Tibial nerve (tissue), 4 donors: ENCODE data around the gene UBALD2. TPM values are rescaled to one million over a fixed set of nuclear protein-coding genes. Genes with fewer than 3 reads are reported as not detected.
"Not testable (repeated sequence)": the region's sequence is repeated elsewhere in the genome, so short reads cannot be mapped to it uniquely, and the experiment has no call there.

Experiments
- DNase-seq, 2 donors: peaks; one replicate each; pipeline ENCODE4 v3.0.0-alpha.2; 2019; ENCODE audit warnings: low spot score in 2 of 2
- H3K27ac ChIP-seq, 4 donors: fragments of 200-600 bp; sonication (generic) in 3 of 4; one replicate each; pipeline ENCODE4 v1.5.1; 2017 to 2019; ENCODE audit warnings: mild to moderate bottlenecking in 1 of 4
- H3K27me3 ChIP-seq, 2 donors: fragments of 200-600 bp; sonication (generic) in 1 of 2; one replicate each; pipeline versions ENCODE4 v1.5.1 to v1.6.0; 2017 to 2019
- H3K36me3 ChIP-seq, 3 donors: fragments of 200-600 bp; sonication (generic); one replicate each; pipeline ENCODE4 v1.5.1; 2018 to 2019
- H3K4me1 ChIP-seq, 4 donors: fragments of 200-600 bp; sonication (generic) in 3 of 4; one replicate each; pipeline ENCODE4 v1.5.1; 2017 to 2019
- H3K4me3 ChIP-seq, 4 donors: fragments of 200-600 bp; sonication (generic) in 3 of 4; one replicate each; pipeline ENCODE4 v1.5.1; 2017 to 2019; ENCODE audit warnings: mild to moderate bottlenecking in 1 of 4, moderate library complexity in 1 of 4
- H3K9me3 ChIP-seq, 4 donors: fragments of 200-600 bp; sonication (generic) in 3 of 4; one replicate each; pipeline ENCODE4 v1.5.1; 2017 to 2019
- EP300 ChIP-seq, 2 donors: sonication (generic); formaldehyde crosslinking; IDR thresholded peaks; one replicate each; pipeline ENCODE4 v1.6.1; 2017; ENCODE audit warnings: antibody characterized with exemption in 2 of 2, mild to moderate bottlenecking in 1 of 2
- POLR2A ChIP-seq, 2 donors: fragments of 450-650 bp; IDR thresholded peaks; one replicate each; pipeline ENCODE4 v1.6.1; 2017; ENCODE audit warnings: antibody characterized with exemption in 2 of 2, mild to moderate bottlenecking in 2 of 2, moderate library complexity in 2 of 2
- WGBS, 2 donors: methylation state at CpG; one replicate each; pipeline ENCODE4 v1.1.5; 2018; 5-methylcytosine and 5-hydroxymethylcytosine counted together
- total RNA-seq, 4 donors: library from RNA; depleted of rRNA; stranded (reverse); fragments of >200 nt; gene quantifications; one replicate each; pipeline ENCODE4 v1.1.0, GENCODE V29; 2016
- TF ChIP-seq, protein P1 (sequence below), 5 experiments: fragments of 200-600 bp in 3 of 5; fragments of 450-650 bp in 2 of 5; sonication (generic) in 3 of 5; IDR thresholded peaks; one replicate each; pipeline ENCODE4 v1.5.1; 2016 to 2019; ENCODE audit warnings: antibody characterized with exemption in 5 of 5, mild to moderate bottlenecking in 3 of 5, moderate library complexity in 2 of 5

Gene UBALD2
- total RNA-seq, 4 donors from 2014 or later = 12.7 to 26.9 (median 20.4) TPM

DNA sequence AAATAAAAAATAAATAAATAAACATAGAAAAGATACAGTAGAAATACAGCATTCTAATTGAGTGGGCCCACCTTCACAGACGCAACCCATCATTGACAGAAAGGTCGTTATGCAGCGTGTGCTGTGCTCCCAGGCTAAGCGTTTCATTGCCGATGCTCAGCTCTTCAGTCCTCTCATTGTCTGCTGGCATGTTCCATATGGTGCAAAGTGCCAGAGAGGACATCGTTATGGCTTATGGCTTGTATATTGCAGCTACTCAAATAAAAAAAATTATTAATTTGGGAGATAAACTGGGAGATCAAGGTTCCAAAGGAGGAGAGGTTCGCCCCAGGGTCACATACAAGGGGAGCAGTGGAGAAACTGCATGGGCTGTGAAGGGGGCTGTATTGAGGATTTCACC is 11.3 kb upstream of the UBALD2 start:
- peak overlapping the region in 2 of 4 donors; percentile 86 to 92 for H3K27ac ChIP-seq
- 83 to 90% methylated on average over 7 of the region's 7 CpGs for WGBS, 2 donors
- H3K36me3 ChIP-seq = no peaks in the 10 kb centered on the region
- DNase-seq = no peak
- no peaks in the 10 kb centered on the region for H3K9me3 ChIP-seq
- peaks cover 0 to 38% (median 26%) of the 10 kb centered on the region in 4 donors for H3K4me1 ChIP-seq
- no peak overlapping the region for H3K4me3 ChIP-seq
- H3K27me3 ChIP-seq = no peaks in the 10 kb centered on the region
- TF ChIP-seq EP300 (IDR thresholded peaks at IDR 0.05) (no peak), POLR2A (IDR thresholded peaks at IDR 0.05) (no peak)
- TF ChIP-seq, protein P1, sequence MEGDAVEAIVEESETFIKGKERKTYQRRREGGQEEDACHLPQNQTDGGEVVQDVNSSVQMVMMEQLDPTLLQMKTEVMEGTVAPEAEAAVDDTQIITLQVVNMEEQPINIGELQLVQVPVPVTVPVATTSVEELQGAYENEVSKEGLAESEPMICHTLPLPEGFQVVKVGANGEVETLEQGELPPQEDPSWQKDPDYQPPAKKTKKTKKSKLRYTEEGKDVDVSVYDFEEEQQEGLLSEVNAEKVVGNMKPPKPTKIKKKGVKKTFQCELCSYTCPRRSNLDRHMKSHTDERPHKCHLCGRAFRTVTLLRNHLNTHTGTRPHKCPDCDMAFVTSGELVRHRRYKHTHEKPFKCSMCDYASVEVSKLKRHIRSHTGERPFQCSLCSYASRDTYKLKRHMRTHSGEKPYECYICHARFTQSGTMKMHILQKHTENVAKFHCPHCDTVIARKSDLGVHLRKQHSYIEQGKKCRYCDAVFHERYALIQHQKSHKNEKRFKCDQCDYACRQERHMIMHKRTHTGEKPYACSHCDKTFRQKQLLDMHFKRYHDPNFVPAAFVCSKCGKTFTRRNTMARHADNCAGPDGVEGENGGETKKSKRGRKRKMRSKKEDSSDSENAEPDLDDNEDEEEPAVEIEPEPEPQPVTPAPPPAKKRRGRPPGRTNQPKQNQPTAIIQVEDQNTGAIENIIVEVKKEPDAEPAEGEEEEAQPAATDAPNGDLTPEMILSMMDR (IDR thresholded peaks at IDR 0.05) = no peak

DNA sequence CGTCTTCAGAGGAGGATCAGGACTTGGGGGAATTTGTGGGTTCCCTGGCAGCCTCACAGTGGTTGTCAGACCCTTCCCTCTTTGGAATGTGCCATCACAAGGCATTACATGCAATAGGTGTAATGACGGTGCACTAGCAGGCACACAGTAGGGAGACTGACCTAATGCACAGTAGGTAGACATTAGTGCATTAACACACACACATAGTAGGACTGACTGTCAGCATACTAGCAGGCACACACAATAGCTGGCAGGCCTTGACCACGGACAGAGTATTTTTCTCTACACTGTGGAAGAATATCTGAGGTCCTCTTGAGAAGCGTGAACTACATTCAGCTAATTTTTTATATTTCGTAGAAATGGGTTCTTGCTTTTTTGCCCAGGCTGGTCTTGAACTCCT is 10.9 kb upstream of the UBALD2 start:
- H3K36me3 ChIP-seq = no peaks in the 10 kb centered on the region
- H3K9me3 ChIP-seq = no peaks in the 10 kb centered on the region
- H3K4me1 ChIP-seq = peaks cover 0 to 40% (median 29%) of the 10 kb centered on the region in 4 donors
- no peaks in the 10 kb centered on the region for H3K27me3 ChIP-seq
- no peak for TF ChIP-seq EP300 (IDR thresholded peaks at IDR 0.05)
- no peak for TF ChIP-seq POLR2A (IDR thresholded peaks at IDR 0.05)
- TF ChIP-seq, protein P1 (IDR thresholded peaks at IDR 0.05) = no peak
- WGBS, 2 donors = 88 to 92% methylated on average over 5 of the region's 5 CpGs
- no peak overlapping the region for H3K4me3 ChIP-seq
- no peak overlapping the region for H3K27ac ChIP-seq
- no peak for DNase-seq

DNA sequence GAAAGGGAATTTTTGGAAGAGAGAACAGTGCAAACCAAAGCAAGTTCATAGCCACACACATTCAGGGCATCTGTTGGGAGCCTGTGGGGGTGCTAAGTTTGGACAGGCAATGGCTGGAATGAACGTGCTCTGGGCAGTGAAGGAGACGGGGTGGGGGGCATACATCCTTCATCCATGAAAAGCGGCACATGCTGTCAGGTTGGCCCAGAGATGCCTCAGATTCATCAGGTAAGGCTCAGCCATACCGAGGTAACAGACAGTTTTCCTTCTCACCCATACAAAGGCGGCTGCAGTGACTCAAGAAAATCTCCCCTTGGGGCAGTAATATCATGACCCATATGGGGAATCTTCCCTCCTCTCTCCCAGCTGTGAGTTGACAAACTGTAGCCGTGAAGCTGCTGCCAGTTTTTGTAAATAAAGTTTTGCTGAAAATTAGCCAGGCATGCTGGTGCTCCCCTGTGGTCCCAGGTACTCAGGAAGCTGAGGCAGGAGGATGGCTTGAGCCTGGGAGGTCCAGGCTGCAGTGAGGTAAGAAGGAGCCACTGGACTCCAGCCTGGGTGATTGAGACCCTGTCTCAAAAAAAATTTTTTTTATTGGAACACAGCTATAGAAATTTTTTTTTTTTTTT is 9.2 kb upstream of the UBALD2 start:
- WGBS, 2 donors = 75 to 76% methylated on average over 6 of the region's 6 CpGs
- H3K36me3 ChIP-seq = no peaks in the 10 kb centered on the region
- DNase-seq = peak in 1 of 2 donors; percentile 1

DNA sequence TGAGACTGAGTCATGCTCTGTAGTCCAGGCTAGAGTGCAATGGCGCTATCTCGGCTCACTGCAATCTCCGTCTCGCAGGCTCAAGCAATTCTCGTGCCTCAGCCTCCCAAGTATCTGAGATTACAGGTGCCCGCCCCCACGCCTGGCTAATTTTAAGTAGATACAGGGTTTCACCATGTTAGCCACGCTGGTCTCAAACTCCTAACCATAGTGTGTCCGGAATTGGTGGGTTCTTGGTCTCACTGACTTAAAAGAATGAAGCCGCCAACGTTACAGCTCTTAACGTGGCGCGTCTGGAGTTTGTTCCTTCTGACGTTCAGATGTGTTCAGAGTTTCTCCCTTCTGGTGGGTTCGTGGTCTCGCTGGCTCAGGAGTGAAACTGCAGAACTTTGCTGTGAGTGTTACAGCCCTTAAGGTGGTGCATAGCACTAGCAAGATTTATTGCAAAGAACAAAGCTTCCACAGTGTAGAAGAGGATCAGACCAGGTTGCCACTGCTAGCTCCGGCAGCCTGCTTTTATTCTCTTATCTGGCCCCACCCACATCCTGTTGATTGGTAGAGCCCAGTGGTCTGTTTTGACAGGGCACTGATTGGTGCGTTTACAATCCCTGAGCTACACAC is 8.6 kb upstream of the UBALD2 start:
- 84 to 86% methylated on average over 19 of the region's 19 CpGs for WGBS, 2 donors
- not testable (repeated sequence) for H3K9me3 ChIP-seq, H3K27me3 ChIP-seq, H3K4me3 ChIP-seq, H3K36me3 ChIP-seq, H3K27ac ChIP-seq
- DNase-seq = peak in 1 of 2 donors; percentile 4
- peaks cover 0 to 54% (median 40%) of the 10 kb centered on the region in 4 donors for H3K4me1 ChIP-seq

More for the DNA sequence above, 9.2 kb upstream of the UBALD2 start:
- Histone ChIP-seq H3K9me3 (no peaks in the 10 kb centered on the region), H3K27me3 (no peaks in the 10 kb centered on the region), H3K4me3 (no peak overlapping the region), H3K4me1 (peaks cover 0 to 55% (median 43%) of the 10 kb centered on the region in 4 donors), H3K27ac (no peak overlapping the region)
- TF ChIP-seq, protein P1 (IDR thresholded peaks at IDR 0.05) = no peak
- TF ChIP-seq EP300 (IDR thresholded peaks at IDR 0.05) (no peak), POLR2A (IDR thresholded peaks at IDR 0.05) (no peak)

DNA sequence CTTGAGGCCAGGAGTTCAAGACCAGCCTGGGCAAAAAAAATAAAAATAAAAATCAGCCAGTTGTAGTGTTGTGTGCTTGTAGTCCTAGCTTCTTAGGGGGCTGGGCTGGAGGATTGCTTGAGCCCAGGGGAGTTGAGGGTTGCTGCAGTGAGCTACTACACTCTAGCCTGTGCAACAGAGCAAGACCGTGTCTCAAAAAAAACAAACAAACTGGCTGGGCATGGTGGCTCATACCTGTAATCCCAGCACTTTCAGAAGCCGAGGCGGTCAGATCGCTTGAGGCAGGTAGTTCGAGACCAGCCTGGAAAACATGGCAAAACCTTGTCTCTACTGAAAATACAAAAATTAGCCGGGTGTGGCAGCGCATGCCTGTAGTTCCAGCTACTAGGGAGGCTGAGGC is 4.9 kb upstream of the UBALD2 start:
- TF ChIP-seq EP300 (IDR thresholded peaks at IDR 0.05) (no peak), POLR2A (IDR thresholded peaks at IDR 0.05) (no peak)
- TF ChIP-seq, protein P1 (IDR thresholded peaks at IDR 0.05) = no peak
- Histone ChIP-seq H3K36me3 (no peaks in the 10 kb centered on the region), H3K27me3 (no peaks in the 10 kb centered on the region), H3K9me3 (no peaks in the 10 kb centered on the region), H3K4me3 (no peak overlapping the region), H3K27ac (peak overlapping the region; percentile 48 to 94 (median 78)), H3K4me1 (peaks cover 0 to 63% (median 46%) of the 10 kb centered on the region in 4 donors)
- WGBS, 2 donors = 90% methylated on average over 7 of the region's 7 CpGs
- DNase-seq = no peak
